HG03520 (cell line): ENCODE results near the gene TM2D3.

Experiments used
- ATAC-seq: cut with Tn5 transposase; IDR thresholded peaks from one replicate; pipeline ENCODE4 v1.9.1; 2021; ENCODE audit warnings: mild to moderate bottlenecking, moderate library complexity; ENCODE audit not compliant: unreplicated experiment

TM2D3 gene

DNA sequence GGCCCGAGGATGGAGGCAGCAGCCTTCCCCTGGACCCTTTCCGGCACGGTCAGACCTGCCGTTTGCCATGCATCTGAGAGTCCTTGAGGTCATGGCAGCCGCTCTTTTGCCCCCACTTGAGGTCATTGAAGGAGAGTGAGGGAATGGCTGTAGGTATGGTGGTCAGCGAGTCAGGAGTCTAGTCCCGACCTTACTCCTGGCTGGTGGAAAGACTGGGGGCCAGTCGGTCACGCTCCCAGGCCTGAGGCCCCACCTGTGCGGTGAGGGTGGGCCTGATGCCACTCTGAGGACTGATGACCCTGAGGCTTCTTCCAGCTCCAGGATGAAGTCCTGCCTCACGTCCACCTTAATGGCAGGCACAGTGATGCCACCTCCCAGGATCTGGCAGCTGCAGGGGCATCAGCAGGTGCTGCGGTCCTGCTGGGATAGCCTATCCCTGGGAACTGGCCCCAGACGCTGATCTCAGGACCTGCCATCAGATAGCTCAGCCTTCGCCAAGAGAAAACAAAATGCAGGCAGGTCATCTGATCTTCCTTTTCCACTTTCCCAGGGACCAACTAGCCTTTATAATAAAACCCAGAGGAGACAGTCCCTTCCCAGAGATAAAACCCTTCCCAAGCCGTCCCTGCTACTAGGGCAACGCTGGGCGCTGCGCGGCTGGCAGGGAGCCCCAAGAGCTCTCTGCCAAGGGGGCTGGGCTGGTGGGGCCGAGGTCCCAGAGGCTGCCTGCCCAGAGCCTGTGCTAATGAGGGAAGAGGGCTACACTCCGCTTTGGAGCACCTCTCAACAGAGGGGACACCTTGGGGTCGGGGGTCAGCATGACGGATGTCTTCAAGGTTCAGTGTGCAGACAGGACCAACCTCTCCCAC lies 42.2 kb downstream of the TM2D3 start:
- ATAC-seq = no peak

- no peak for ATAC-seq
Observed at GRCh38 chr15:101608201-101608600, 44.0 kb downstream of the TM2D3 start.

GRCh38 chr15:101607108-101607507 lies 45.1 kb downstream of the TM2D3 start:
- no peak for ATAC-seq

- no peak for ATAC-seq
Observed at GRCh38 chr15:101604124-101604874, 47.9 kb downstream of the TM2D3 start.

DNA sequence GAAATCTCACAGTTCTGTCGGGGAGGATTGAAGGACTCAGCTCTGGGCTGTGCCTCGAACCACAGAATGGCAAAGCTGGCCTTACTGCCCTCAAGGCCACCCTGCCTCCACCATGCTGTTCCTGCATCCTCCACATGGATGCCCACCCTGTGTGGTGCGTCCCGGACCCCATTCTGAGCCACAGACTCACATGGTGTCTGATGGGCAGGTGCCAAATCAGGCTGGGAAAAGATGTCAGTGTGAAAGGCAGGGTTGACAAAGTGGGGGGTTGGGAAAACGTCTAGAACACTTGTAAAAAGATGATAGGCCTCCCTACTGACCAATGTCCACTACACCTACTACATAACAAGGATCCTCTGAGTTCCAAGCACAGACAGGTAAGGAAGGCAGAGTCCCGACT lies 49.4 kb downstream of the TM2D3 start:
- no peak for ATAC-seq

DNA sequence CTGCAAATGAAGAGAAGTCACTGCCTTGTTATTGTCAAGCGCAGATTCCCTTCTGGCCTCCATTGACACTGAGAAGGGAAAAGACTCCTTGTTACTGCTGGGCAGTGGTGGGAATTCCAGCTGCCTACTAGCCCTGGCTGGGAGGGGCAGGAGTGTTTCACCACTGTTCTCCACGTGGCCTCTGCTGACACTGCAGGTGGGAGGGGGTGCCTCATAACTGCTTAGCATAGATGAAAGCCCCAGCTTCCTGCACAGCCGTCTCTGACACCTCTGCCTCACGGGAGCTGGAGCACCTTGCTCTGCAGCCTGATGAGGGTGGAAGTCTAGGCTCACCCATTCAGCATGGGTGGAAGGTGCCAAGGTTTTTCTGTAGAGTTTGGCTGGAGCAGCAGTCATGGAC lies 52.1 kb downstream of the TM2D3 start:
- ATAC-seq = no peak

- ATAC-seq = no peak
Observed at GRCh38 chr15:101599091-101599490, 53.1 kb downstream of the TM2D3 start.

DNA sequence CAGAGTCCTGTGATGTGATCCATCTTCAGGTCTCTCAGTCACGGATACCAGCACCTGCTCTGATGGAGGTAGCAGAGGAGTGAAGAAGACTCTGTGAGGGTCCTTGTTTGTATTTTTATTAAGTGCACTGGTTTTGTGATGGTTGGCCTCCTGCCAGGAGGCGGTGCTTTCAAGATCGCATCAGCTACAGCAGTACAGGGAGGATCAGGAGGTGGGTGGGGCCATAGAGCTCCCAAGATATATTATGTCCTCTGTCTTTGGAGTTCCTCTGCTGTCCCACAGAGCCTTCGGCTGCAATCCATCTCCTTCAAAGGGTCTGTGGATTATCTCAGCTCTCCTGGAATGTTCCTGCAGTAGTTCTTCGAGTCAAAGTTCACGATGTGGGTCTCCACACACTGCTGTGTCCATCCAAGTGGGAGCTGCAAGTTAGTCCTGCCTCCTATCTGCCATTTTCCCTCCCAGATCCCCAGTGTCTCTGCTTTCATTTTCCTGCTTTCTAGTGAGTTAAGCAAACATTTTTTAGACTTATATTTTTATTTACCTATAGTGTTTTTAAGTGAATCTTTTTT lies 54.7 kb downstream of the TM2D3 start:
- no peak for ATAC-seq

DNA sequence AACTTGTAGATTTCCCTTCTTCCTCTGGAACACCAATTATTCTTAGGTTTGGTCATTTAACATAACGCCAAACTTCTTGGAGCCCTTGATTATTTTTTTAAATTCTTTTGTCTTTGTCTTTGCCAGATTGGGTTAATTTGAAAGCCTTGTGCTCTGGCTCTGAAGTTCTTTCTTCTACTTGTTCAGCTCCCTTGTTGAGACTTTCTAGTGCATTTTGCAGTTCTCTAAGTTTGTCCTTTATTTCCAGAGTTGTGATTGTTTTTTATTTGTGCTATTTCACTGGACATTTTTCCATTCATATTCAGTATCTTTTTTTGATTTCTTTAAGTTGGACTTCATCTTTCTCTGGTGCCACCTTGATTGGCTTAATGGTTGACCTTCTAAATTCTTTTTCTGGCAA lies 55.5 kb downstream of the TM2D3 start:
- ATAC-seq = no peak
